Measurements from ENCODE around the gene SUSD5. TPM values are rescaled to one million over a fixed set of nuclear protein-coding genes. Genes with fewer than 3 reads are reported as not detected.
"Not testable (repeated sequence)": the region's sequence is repeated elsewhere in the genome, so short reads cannot be mapped to it uniquely, and the experiment has no call there.

The SUSD5 gene
- total RNA-seq, 2 experiments from 2014 or later: not detected

DNA sequence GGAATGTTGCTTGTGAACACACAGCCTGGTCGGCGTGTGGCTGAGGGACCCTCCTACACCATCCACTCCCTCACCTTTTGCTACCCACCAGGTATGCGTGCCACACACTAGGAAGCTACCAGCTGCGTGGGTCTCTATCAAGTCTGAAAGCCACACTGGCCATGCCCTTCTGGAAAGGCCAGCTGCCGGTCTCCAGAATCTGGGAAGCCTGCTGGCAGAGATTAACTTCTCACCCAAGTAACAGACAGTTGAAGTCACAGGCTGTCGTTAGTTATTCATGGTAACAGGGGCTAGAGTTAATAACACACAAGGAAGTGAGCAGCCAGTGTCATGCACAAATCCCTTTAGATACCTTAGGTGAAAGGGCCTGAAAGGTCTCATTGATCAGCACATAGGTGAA lies 48.1 kb downstream of the SUSD5 start:
- no peak for ATAC-seq
- no peaks in the 10 kb centered on the region for H3K36me3 Mint-ChIP-seq (ENCODE audit: low read depth)
- ChIA-PET POLR2A (no interaction called here), CTCF (no interaction called here)
- H3K4me1 Mint-ChIP-seq (ENCODE audit: low read depth): peaks cover 6% of the 10 kb centered on the region
- H3K27me3 Mint-ChIP-seq: no peaks in the 10 kb centered on the region
- H3K4me3 Mint-ChIP-seq: no peak overlapping the region
- H3K9me3 Mint-ChIP-seq: no peaks in the 10 kb centered on the region
- no peak for TF ChIP-seq CTCF (IDR thresholded peaks at IDR 0.05)
- DNase-seq: no peak
- H3K27ac Mint-ChIP-seq: no peak overlapping the region
- intact Hi-C loops (cut with micrococcal nuclease): no loop called here

DNA sequence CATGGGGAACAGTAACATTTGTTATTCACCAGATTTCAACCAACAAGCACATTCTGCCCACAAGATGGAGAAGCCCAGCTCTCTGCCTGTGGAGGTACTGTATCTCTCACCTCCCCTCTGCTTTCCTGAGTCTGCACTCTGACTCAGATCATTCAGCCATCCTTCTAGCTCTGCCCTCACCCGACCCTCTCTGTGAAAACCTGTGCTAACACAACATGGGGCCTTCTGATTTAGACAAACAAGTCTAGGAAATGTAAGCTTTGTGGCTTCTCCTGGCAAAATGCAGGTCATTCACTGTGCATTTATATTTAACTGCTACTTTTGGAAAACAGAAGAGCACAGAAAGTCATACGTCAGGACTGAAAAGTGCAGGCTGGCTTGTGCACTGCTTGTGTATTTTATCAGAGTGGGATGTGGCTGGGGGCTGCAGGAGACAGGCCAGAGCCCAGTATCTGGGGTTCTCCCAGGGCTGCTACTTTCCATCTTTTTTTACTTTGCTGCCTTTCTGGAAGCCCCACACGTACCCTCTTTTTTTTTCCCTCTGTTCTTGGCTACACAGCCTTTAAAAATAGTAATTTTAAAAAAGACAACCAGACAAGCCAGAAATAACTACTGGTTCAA lies 50.8 kb downstream of the SUSD5 start:
- ChIA-PET POLR2A (no interaction called here), CTCF (interaction anchor here (0.9 kb wide), 1 partner anchor 205 kb away, joined by 4 read pairs; no protein-coding TSS in a partner anchor)
- H3K9me3 Mint-ChIP-seq: no peaks in the 10 kb centered on the region
- H3K4me3 Mint-ChIP-seq: no peak overlapping the region
- ATAC-seq: no peak
- H3K27me3 Mint-ChIP-seq: peaks cover 3% of the 10 kb centered on the region
- DNase-seq: no peak
- H3K36me3 Mint-ChIP-seq (ENCODE audit: low read depth): no peaks in the 10 kb centered on the region
- no peak overlapping the region for H3K27ac Mint-ChIP-seq
- H3K4me1 Mint-ChIP-seq (ENCODE audit: low read depth): peaks cover 6% of the 10 kb centered on the region
- intact Hi-C loops (cut with micrococcal nuclease): no loop called here
- TF ChIP-seq CTCF (IDR thresholded peaks at IDR 0.05): no peak

DNA sequence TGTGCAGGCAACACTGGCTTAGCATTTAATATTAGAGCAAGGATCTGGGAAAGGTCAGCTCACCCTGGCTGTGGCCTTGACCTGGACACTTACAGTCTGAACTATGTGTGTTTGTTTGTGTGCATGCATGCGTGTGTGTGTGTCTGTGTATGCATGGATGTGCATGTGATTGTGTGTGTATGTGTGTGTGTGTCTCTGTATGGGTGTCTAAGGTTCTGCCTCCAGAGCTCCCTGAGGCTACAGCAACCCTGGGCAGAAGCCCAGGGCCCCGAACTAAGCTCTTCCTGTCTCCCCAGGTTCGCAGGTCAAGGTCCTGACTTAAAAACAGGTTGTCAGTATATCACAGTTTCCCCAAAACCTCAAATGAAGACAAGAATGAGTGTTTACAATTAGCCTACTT lies 51.3 kb downstream of the SUSD5 start:
- ATAC-seq (no peak), DNase-seq (no peak)
- ChIA-PET POLR2A (no interaction called here), CTCF (interaction anchor here (0.9 kb wide), 1 partner anchor 205 kb away, joined by 4 read pairs; no protein-coding TSS in a partner anchor)
- Mint-ChIP-seq H3K36me3 (ENCODE audit: low read depth) (no peaks in the 10 kb centered on the region), H3K4me1 (ENCODE audit: low read depth) (peaks cover 6% of the 10 kb centered on the region), H3K4me3 (no peak overlapping the region), H3K9me3 (no peaks in the 10 kb centered on the region), H3K27me3 (peaks cover 3% of the 10 kb centered on the region), H3K27ac (no peak overlapping the region)
- intact Hi-C loops (cut with micrococcal nuclease): no loop called here
- TF ChIP-seq CTCF (IDR thresholded peaks at IDR 0.05): no peak

- H3K4me1 Mint-ChIP-seq (ENCODE audit: low read depth): no peaks in the 10 kb centered on the region
- H3K27me3 Mint-ChIP-seq: peaks cover 3% of the 10 kb centered on the region
- TF ChIP-seq CTCF (IDR thresholded peaks at IDR 0.05): no peak
- CTCF ChIA-PET: no interaction called here
- no peak overlapping the region for H3K4me3 Mint-ChIP-seq
- ATAC-seq (no peak), DNase-seq (no peak)
- H3K36me3 Mint-ChIP-seq (ENCODE audit: low read depth): no peaks in the 10 kb centered on the region
- H3K9me3 Mint-ChIP-seq: no peaks in the 10 kb centered on the region
- POLR2A ChIA-PET: no interaction called here
- intact Hi-C loops (cut with micrococcal nuclease): no loop called here
- no peak overlapping the region for H3K27ac Mint-ChIP-seq
Observed at GRCh38 chr3:33166095-33166494, 52.5 kb downstream of the SUSD5 start.

DNA sequence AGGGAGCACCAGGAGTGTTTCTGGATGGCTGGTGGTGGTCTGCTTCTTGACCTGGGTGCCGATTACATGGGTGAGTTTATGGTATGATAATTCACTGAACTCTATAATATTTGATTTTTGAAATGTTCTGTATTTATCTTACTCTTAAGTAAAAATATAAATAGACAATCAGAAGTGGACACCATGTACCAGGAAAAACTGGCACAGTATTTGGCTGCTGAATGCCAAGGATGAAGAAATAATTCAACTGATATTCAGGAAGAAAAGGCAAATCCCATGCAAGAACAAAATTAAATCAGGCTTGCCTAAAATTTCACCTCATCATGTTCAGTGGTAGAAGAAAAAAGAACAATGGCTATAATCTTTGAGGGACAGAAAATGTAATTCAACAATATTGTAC lies 53.2 kb downstream of the SUSD5 start:
- Mint-ChIP-seq H3K27me3 (peaks cover 8% of the 10 kb centered on the region), H3K4me1 (ENCODE audit: low read depth) (no peaks in the 10 kb centered on the region), H3K27ac (no peak overlapping the region), H3K36me3 (ENCODE audit: low read depth) (no peaks in the 10 kb centered on the region), H3K9me3 (no peaks in the 10 kb centered on the region), H3K4me3 (no peak overlapping the region)
- ATAC-seq: no peak
- intact Hi-C loops (cut with micrococcal nuclease): no loop called here
- POLR2A ChIA-PET: no interaction called here
- no peak for TF ChIP-seq CTCF (IDR thresholded peaks at IDR 0.05)
- CTCF ChIA-PET: no interaction called here
- DNase-seq: no peak

DNA sequence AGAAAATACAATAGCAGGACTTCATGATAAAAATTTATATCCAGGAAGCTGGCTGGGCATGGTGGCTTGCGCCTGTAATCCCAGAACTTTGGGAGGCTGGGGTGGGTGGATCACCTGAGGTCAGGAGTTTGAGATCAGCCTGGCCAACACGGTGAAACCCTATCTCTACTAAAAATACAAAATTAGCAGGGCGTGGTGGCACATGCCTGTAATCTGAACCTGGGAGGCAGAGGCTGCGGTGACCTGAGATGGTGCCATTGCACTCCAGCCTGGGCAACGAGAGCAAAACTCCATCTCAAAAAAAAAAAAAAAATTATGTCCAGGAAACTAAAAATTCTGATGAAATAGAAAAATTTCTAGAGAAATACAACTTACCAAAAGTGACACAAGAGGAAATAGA lies 56.0 kb downstream of the SUSD5 start:
- H3K27ac Mint-ChIP-seq; ATAC-seq; H3K36me3 Mint-ChIP-seq (ENCODE audit: low read depth); POLR2A ChIA-PET; H3K4me3 Mint-ChIP-seq; intact Hi-C loops (cut with micrococcal nuclease); DNase-seq; H3K9me3 Mint-ChIP-seq; H3K4me1 Mint-ChIP-seq (ENCODE audit: low read depth): not testable (repeated sequence)
- peaks cover 15% of the 10 kb centered on the region for H3K27me3 Mint-ChIP-seq
- CTCF ChIA-PET: interaction anchor here (1.2 kb wide), 1 partner anchor 32 kb away, joined by 4 read pairs; no protein-coding TSS in a partner anchor

Data from activated CD8-positive, alpha-beta T cell treated with anti-CD3 and anti-CD28 coated beads for 36 hours (primary cell).